HK-2 (cell line): ENCODE results near the gene CHRND.

ENCODE experiments used
- DNase-seq: peaks from one replicate; pipeline ENCODE4 v3.0.0-alpha.2; 2018; ENCODE audit not compliant: unreplicated experiment

CHRND gene

GRCh38 chr2:232502911-232503808 lies 22.8 kb upstream of the CHRND start:
- no peak for DNase-seq

- no peak for DNase-seq
Measured at GRCh38 chr2:232503809-232504323, 22.1 kb upstream of the CHRND start.

GRCh38 chr2:232504438-232504837 lies 21.5 kb upstream of the CHRND start:
- no peak for DNase-seq

DNA sequence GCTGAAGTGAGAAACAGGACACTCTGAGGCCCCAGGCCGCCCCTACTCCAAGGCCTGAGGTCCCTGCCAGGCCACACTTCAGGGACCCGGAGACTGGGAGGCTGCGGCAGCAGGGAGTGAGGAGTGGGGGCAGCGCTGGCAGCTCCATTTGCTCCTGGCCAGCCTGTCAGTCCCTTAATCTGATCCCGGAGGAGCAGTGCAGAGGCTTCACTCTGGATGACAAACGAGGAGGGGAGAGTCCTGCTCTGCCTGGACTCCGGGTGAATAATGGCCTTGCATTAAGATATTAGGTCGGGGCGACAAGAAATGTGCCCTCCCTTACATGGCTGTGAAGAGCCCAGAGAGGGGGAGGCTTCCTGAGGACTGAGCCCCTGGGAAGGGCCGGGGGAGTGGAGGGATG lies 20.1 kb upstream of the CHRND start:
- no peak for DNase-seq

GRCh38 chr2:232506709-232507108 lies 19.3 kb upstream of the CHRND start:
- no peak for DNase-seq

DNA sequence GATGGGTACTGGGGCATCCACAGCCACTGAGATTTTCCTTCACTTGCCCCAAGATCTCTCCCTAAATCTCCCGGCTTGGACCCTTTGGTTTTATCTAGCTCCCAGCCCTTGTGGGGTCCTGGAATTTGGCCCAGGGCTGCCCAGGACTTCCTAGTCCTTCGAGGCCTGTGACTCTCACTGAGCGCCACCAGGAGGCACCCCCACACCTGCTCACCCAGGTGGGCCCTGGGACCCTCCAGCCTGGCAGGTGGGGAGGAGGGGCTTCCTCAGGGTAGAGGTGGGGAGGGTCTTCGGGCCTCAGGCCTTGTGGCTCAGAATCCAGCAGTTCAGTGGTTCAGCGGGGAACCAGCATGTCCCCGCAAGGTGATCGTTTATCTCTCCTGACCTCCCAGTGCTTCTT lies 17.7 kb upstream of the CHRND start:
- no peak for DNase-seq

DNA sequence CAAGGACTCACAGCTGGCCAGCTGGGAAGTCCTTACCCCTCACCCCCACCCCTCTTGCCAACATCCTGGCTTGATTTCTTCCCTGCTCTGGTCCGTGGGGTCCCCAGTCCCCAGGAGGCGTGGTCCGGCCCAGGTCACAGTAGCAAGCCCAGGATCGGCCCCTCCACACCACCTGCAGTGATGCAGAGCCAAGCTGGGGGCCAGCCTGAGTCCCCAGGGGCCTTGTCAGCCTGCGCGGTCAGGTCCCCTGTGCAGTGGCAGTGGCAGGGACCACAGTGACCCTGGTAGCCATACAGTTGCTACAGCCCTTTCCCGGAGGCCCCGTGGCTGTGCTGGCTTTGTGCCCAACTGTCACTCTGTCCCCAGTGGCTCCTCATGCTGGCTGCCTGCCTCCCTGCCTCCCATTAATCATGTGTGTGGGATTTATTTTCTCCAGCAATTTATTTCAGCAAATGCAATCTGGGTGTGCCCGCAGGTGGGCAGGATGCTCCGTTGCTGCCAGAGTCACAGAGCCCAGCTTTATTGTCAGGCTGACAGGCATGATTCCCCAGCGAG lies 14.5 kb upstream of the CHRND start:
- DNase-seq: no peak

GRCh38 chr2:232512602-232513001 lies 13.4 kb upstream of the CHRND start:
- no peak for DNase-seq

- DNase-seq: no peak
Measured at GRCh38 chr2:232513353-232513752, 12.6 kb upstream of the CHRND start.

DNA sequence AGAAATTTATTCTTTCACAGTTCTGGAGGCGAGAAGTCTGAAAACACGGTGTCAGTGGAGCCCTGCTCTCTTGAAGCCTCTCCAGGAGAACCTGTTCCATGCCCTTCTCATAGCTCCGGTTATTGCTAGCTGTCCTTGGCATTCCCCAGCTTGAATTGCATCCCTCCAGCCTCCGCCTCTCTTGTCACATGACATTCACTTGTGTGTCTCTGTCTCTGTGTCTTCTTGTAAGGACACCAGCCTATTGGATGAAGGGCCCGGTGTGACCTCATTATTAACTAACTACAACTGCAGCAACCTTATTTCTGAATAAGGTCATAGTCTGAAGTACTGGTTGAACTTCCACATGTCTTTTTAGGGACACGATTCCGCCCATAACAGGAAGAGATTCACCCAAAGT lies 10.3 kb upstream of the CHRND start:
- DNase-seq: no peak

GRCh38 chr2:232516551-232516950 lies 9.4 kb upstream of the CHRND start:
- DNase-seq: no peak

DNA sequence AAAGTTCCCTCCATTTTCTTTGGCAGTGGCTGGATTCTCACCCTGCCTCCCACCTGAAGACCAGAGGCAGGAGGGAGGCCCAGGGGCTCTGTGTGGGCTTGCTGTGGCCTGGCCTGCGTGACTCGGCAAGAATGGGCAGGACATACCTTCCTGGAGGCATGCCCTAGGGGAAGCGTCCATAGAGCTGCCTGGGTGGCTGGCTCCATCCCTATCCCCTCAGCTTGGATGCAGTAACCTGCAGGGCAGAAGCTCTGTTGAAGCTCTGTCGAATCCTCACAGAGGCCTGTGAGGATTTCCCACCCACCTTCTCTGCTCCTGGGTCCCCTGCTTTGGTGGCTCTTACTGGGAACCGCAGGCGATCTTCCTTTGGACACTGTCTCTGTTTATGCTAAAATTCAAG lies 7.1 kb upstream of the CHRND start:
- no peak for DNase-seq

- DNase-seq: no peak
Measured at GRCh38 chr2:232519581-232520438, 6.2 kb upstream of the CHRND start, which contains the start of gene PRSS56. Gene PRSS56 (plus strand): TSS chr2:232520388. CDS start chr2:232520599, 211 bp downstream.

GRCh38 chr2:232520489-232520888 lies 5.5 kb upstream of the CHRND start:
- DNase-seq: no peak

- no peak for DNase-seq
Measured at GRCh38 chr2:232521098-232521497, 4.9 kb upstream of the CHRND start.

GRCh38 chr2:232521959-232522622 lies 3.9 kb upstream of the CHRND start:
- peak; percentile 60 for DNase-seq

- no peak for DNase-seq
Measured at GRCh38 chr2:232522623-232523401, 3.1 kb upstream of the CHRND start.

DNA sequence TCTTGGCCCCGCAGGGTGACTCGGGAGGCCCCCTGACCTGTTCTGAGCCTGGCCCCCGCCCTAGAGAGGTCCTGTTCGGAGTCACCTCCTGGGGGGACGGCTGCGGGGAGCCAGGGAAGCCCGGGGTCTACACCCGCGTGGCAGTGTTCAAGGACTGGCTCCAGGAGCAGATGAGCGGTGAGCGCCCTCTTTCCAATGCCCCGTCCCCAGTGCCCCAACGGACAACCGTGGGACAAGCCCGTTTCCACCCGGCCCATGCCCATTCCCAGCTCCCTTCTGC lies 2.6 kb upstream of the CHRND start:
- DNase-seq: no peak

DNA sequence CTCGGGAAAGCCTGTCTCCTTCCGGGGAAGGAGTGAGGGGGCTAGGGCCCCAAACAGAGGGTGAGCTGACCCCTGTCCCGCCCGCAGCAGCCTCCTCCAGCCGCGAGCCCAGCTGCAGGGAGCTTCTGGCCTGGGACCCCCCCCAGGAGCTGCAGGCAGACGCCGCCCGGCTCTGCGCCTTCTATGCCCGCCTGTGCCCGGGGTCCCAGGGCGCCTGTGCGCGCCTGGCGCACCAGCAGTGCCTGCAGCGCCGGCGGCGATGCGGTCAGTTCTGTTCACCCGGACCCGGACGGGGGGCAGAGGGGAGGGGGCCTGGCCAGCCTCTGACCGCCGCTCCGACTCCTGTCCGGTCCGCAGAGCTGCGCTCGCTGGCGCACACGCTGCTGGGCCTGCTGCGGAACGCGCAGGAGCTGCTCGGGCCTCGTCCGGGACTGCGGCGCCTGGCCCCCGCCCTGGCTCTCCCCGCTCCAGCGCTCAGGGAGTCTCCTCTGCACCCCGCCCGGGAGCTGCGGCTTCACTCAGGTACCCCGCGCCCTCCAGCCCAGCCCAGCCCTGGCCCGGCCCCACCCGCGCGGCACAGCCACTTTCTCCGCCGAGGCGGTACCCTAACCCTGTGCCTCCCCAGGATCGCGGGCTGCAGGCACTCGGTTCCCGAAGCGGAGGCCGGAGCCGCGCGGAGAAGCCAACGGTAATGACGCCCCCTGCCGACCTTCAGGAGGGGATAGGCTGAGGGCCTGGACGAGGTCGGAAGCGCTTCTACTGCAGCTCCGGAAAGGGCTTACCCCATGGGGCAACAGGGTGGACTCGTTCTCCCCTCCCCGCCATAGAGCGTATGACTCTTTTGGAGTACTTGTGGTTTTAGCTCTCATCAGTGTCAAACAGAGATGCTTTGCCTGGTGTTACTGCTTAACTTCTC lies 2.0 kb upstream of the CHRND start:
- no peak for DNase-seq

DNA sequence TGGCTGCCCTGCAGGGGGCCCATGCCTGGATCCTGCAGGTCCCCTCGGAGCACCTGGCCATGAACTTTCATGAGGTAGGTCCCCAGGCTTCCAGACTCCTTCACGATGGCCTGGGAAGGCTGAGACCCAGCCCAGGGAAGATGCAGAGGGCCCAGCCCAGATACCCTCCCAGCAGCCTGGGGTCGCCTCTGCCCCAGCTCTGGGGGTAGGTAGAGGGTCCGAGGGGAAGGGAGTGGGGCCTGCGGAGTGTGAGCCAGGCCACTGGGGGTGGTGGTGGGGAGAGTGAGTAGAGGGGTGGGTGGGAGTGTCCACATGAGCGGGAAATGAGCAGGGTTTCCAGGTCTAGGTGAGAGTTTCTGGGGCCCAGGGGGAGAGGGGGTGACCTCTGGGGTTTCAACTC lies 1.2 kb upstream of the CHRND start:
- no peak for DNase-seq
